ELF-1 (cell line): ENCODE measurements around the gene GPC1.
"Not testable (repeated sequence)": the region's sequence is repeated elsewhere in the genome, so short reads cannot be mapped to it uniquely, and the experiment has no call there.

ENCODE experiments used
- DNase-seq: peaks from one replicate; pipeline ENCODE4 v3.0.0-alpha.2; 2016; ENCODE audit warnings: low read depth, low spot score

The GPC1 gene

DNA sequence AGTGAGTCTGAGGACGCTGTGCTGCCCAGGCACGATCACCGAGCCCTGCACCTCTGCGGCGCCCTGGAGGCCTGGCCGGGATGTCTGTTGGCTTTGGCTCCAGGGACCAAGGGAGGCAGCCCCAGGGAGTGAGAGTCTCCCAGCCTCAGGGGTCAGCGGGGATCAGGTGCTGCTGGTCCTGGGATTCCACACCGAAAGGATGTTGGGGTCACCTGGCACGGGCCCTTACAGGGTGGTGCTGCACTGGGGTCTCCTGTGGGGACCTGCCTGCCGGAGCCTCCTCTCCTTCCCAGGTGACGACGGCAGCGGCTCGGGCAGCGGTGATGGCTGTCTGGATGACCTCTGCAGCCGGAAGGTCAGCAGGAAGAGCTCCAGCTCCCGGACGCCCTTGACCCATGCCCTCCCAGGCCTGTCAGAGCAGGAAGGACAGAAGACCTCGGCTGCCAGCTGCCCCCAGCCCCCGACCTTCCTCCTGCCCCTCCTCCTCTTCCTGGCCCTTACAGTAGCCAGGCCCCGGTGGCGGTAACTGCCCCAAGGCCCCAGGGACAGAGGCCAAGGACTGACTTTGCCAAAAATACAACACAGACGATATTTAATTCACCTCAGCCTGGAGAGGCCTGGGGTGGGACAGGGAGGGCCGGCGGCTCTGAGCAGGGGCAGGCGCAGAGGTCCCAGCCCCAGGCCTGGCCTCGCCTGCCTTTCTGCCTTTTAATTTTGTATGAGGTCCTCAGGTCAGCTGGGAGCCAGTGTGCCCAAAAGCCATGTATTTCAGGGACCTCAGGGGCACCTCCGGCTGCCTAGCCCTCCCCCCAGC lies 30.5 kb downstream of the GPC1 start:
- DNase-seq, result peak; percentile 8

GRCh38 chr2:240466579-240467148 lies 31.2 kb downstream of the GPC1 start:
- DNase-seq, result peak; percentile 2

DNA sequence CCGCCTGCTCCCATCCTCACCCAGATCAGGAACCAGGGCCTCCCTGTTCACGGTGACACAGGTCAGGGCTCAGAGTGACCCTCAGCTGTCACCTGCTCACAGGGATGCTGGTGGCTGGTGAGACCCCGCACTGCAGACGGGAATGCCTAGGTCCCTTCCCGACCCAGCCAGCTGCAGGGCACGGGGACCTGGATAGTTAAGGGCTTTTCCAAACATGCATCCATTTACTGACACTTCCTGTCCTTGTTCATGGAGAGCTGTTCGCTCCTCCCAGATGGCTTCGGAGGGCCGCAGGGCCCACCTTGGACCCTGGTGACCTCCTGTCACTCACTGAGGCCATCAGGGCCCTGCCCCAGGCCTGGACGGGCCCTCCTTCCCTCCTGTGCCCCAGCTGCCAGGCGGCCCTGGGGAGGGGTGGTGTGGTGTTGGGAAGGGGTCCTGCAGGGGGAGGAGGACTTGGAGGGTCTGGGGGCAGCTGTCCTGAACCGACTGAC lies 31.7 kb downstream of the GPC1 start:
- peak; percentile 1 for DNase-seq

DNA sequence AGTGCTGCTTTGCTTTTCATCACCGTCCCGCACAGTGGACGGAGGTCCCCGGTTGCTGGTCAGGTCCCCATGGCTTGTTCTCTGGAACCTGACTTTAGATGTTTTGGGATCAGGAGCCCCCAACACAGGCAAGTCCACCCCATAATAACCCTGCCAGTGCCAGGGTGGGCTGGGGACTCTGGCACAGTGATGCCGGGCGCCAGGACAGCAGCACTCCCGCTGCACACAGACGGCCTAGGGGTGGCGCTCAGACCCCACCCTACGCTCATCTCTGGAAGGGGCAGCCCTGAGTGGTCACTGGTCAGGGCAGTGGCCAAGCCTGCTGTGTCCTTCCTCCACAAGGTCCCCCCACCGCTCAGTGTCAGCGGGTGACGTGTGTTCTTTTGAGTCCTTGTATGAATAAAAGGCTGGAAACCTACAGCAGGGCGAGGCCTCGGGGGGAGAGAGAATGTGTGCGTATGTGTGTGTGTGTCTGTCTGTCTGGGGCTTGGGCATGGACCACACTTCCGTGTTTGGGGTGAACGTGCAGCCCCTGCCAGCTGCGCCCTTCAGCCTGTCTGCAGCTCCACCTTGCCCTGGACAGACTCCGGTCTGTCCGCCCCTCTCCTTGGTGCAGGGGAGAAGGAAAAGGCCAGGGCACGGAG lies 32.3 kb downstream of the GPC1 start:
- DNase-seq, result peak; percentile 1

- peak; percentile 6 for DNase-seq
These were observed 33.1 kb downstream of the GPC1 start for GRCh38 chr2:240468303-240469238.

DNA sequence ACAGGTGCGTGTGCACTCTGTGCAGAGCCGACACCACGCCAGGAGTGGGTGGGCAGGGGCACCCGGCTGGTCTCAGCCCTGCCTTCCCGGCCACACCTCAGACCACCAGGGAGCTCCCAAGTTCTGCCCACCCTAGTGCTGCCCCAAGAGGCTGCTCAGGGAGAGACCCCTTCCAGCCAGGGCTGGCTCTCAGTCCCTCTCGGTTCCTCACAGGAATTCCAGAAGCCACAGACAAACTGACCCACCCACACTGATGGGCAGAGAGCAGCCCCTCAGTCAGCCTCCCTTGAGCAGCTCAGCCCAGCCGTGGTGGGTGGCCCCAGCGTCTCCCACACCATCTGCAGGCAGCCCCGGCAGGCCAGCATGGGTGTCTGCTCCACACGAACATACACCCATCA lies 33.8 kb downstream of the GPC1 start:
- peak; percentile 17 for DNase-seq

DNA sequence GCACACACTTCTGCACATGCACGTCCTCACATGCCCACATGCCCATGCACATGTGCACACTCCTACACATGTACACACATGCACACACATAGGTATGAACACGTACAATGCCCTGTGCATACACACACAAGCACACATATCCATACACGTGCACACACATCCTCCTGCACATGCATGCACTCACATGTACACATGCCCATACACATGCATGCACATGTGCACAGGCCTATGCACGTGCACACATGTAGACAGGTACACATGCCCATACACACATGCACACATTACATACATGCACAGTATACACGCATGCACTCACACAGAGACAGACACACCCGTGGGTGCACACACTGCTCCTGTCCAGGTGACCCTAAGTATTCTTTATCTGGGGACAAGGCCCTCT lies 34.3 kb downstream of the GPC1 start:
- DNase-seq, result no peak

- peak; percentile 1 for DNase-seq
These were observed 36.8 kb downstream of the GPC1 start for GRCh38 chr2:240472078-240472790.

DNA sequence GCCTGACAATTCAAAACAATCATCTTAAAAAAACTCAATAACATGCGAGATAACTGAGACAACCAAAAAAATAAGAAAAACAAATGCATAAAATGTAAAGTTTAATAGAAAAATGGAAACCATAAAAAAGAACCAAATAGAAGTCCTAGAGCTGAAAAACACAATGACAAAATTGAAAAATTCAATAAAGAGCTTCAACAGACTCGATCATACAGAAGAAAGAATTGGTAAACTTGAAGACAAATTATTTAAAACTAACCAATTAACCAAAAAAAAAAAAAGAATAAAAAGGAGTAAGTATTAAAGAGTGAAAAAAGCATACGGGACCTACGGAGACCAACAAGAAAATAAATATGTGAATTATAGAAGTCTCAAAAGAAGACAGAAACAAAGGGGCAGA lies 37.7 kb downstream of the GPC1 start:
- no peak for DNase-seq

- DNase-seq, result peak; percentile 2
These were observed 42.5 kb downstream of the GPC1 start for GRCh38 chr2:240477916-240478315.

DNA sequence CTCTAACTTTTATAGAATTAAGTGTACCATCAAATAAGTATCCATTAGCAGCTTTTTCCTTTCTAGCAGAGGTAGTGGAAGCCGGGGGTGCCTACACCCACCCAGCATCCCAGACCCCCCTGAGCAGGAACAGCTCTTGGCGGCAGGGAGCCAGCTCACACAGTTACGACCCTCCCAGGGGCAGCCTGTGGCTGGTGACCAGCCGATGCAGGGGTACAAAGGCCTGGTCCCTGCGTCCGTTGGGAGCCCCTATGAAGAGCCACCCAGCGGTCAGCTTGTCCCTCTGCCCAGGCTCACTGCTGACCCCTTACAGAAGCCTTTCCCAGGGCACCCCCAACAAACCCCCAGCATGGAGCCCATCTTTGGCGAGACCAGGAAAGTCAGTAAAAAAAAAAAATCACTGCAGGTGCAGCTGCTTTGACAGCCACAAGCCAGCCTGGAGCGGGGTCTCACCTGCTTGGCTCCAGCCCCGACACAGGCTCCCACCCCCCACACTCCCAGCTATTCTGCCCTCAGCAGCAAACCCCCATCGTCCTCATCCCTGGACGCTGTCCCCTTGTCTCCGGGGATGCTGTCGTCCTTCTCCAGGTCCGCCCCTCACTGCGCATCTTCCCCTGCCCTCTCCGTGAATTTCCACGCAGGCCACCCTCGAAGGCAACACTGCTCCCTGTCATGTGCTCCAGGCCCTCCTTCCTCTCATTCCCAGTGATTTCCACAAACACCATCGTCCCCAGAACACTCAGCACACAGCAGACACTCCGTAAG lies 43.1 kb downstream of the GPC1 start:
- DNase-seq, result no peak

- DNase-seq, result no peak
These were observed 43.6 kb downstream of the GPC1 start for GRCh38 chr2:240479111-240479501.

DNA sequence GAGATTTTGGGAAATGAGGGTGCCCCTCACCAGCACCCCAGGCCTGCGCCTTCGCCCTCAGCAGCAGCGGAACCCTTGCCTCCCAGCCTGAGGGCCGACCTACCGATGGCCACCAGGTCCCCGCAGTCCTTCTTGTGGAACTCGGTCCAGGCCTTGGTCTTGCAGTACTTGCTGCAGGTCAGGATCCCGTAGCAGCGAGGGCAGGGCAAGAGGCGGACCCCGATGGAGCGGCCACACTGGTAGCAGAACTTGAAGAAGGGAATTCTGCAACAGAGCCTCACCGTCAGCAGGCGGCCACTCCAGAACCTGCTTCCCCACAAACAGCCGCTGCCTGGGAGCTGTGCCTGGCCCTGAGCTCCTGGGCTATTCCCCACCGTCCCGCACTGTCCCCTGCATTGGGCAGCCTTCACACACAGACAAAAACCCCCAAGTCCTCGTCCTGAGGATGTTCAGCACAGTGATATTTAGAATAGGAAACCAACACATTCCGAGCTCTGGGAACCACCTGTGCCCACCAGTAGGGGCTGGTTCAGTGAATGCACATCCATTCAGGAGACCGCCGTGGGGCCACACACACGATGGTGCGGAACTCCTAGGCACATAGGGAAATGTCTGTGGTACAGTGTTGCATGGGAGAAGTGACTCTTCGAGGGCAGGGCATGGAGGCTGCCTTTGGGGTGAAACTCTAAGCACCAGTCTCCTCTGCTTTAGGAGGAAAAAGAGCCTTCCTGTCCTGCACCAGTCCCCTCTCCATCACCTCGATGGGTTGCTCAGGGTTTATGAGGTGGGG lies 45.6 kb downstream of the GPC1 start:
- no peak for DNase-seq

GRCh38 chr2:240481720-240482119 lies 46.3 kb downstream of the GPC1 start:
- DNase-seq, result no peak

DNA sequence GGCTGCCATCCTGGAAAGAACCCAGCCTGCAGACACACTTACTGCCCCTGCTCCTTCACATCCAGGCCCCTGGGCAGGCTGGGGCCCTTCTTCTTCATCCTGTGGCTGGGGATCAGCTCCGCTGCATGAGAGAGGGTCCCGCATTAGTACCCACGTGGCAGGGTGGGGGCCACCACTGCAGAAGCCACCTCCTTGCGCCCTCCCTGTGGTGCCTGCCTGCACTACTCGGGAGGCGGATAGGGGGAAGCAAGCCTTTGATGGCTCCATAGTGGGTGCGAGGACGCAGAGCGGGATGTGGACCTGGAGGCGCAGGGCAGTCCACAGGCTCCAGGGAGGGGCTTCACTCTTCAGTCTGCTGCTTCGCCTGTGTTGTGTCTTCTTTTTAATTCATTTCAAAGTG lies 46.7 kb downstream of the GPC1 start:
- DNase-seq, result no peak

GRCh38 chr2:240491483-240491882 lies 56.0 kb downstream of the GPC1 start:
- no peak for DNase-seq

DNA sequence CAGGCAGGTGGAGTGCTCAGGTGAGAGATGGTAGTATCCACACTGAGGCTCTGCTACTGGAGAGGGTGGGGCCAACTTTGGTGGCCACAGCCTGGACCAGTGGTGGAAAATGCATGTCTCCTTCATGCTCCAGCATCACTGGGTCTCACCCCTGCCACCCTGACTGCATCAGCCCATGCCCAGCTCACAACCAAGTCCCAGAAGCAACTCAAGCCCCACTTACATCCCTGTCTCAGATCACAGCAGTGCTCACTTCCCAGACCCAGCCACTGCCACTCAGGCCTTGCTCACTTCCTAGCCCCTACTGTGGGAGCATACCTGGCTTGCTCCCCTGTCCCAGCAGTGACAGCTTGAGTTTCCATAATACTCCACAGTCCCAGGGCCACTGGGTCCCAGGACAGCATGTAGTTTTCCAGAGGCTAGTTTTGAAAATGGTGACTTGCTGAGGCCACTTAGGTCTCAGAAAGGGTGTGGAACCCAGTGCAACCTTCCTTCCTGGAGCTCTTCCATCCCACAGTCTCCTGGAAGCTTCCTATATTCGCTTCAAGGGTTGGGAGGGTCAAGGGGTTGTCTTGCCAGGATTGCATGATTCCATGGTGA lies 58.8 kb downstream of the GPC1 start:
- no peak for DNase-seq

GRCh38 chr2:240494942-240495341 lies 59.5 kb downstream of the GPC1 start:
- DNase-seq, result not testable (repeated sequence)

DNA sequence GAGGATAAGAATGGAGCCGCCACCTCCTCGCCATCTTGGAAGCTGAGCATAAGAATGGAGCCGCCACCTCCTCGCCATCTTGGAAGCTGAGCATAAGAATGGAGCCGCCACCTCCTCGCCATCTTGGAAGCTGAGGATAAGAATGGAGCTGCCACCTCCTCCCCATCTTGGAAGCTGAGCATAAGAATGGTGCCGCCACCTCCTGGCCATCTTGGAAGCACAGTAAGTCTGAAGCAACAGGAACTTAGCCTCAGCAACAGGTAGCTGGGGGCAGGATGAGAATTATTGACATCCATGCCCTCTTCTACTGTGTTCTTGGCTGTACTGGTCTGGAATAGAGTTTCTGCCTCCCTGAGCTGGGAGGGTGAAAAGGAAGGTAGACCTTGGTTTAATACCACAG lies 61.6 kb downstream of the GPC1 start:
- DNase-seq, result peak; percentile 55
